Ovary (tissue), 9 donors: ENCODE data around the gene KRT31. TPM values are rescaled to one million over a fixed set of nuclear protein-coding genes. Genes with fewer than 3 reads are reported as not detected.

ENCODE experiments used
- DNase-seq, 5 donors: peaks; one replicate each; pipeline ENCODE4 v3.0.0-alpha.2; 2019 to 2020
- H3K27ac ChIP-seq, 2 donors: fragments of 200-600 bp; one replicate each; pipeline versions ENCODE4 v1.5.1 to v1.8.0; 2019 to 2022
- H3K27me3 ChIP-seq: fragments of 200-600 bp; one replicate; pipeline ENCODE4 v1.8.0; 2022
- H3K36me3 ChIP-seq: fragments of 200-600 bp; sonication (generic); one replicate; pipeline ENCODE4 v1.5.1; 2019
- H3K4me1 ChIP-seq: one replicate; pipeline ENCODE4 v1.8.1; 2013; ENCODE audit warnings: mild to moderate bottlenecking, moderate library complexity; ENCODE audit not compliant: insufficient read depth
- H3K4me3 ChIP-seq: fragments of 200-600 bp; sonication (generic); one replicate; pipeline ENCODE4 v1.5.1; 2017
- H3K9me3 ChIP-seq, 2 donors: fragments of 200-600 bp in 1 of 2; sonication (generic) in 1 of 2; one replicate each; pipeline versions ENCODE4 v1.5.1 to v1.8.1; 2013 to 2019; ENCODE audit warnings: mild to moderate bottlenecking in 1 of 2, moderate library complexity in 1 of 2
- EP300 ChIP-seq: sonication (generic); formaldehyde crosslinking; IDR thresholded peaks from one replicate; pipeline ENCODE4 v1.6.1; 2017; ENCODE audit warnings: antibody characterized with exemption
- POLR2A ChIP-seq: fragments of 450-650 bp; IDR thresholded peaks from one replicate; pipeline ENCODE4 v1.6.1; 2017; ENCODE audit warnings: antibody characterized with exemption, mild to moderate bottlenecking, moderate library complexity
- whole genome bisulfite sequencing, 3 donors: extraction: QIAGEN DNeasy Blood & Tissue Kit in 1 of 3; methylation state at CpG; one replicate each; pipeline versions ENCODE4 v1.1.5 to v1.1.7; 2013 to 2017; 5-methylcytosine and 5-hydroxymethylcytosine counted together
- intact Hi-C, 4 donors: fragments of 100-400 bp; cut with DNase I; formaldehyde crosslinking; loops; one replicate each; pipeline versions ENCODE4 v1.11.0 to v1.15.1; 2022 to 2023
- polyA plus RNA-seq, 2 donors: library from polyadenylated mRNA; stranded (reverse); fragments of 200-250 nt in 1 of 2; fragments of 350-450 nt in 1 of 2; fragmentation: Illumina TruSeq in 1 of 2; extraction: RNeasy Lipid Tissue Mini Kit (QIAGEN cat#74804) in 1 of 2; gene quantifications; one replicate each; pipeline ENCODE4 v1.2.3, GENCODE V29; 2013 to 2014
- total RNA-seq, 7 donors: library from RNA; depleted of rRNA in 2 of 7; stranded (reverse); fragments of >200 nt in 2 of 7; fragmentation: NEBNext Ultra II Directional in 3 of 7; extraction: Animal tissue kit (Norgen Biotek cat#: 25700) in 3 of 7; gene quantifications; one replicate each; pipeline versions ENCODE4 v1.1.0 to v1.2.4, GENCODE V29; 2016 to 2023
- TF ChIP-seq, protein P1 (sequence below), 3 donors: fragments of 450-650 bp in 2 of 3; fragments of 200-600 bp in 1 of 3; IDR thresholded peaks; one replicate each; pipeline versions ENCODE4 v1.5.1 to v1.8.0; 2016 to 2022; ENCODE audit warnings: antibody characterized with exemption in 3 of 3, mild to moderate bottlenecking in 1 of 3
- donor health status: DM: no; HTN: no; CAD: no; lungs with moderate emphysema.
- donor health status: DM: no; HTN: no; CAD: no.
- donor health status: Bipolar disorder and iron deficiency.
- donor health status: DM: yes; HTN: yes; CAD: no.
- donor health status: DM: no; HTN: no; CAD: no.
- donor health status: DM: yes; HTN: yes; CAD: no.

Gene KRT31
- total and polyA plus RNA-seq, 9 donors: not detected

GRCh38 chr17:41417127-41417526 lies 19.7 kb upstream of the KRT31 start:
- H3K27ac ChIP-seq: no peak overlapping the region

GRCh38 chr17:41416479-41416878 lies 19.1 kb upstream of the KRT31 start:
- peak overlapping the region in 1 of 2 donors; percentile 9 for H3K27ac ChIP-seq
- intact Hi-C loops: loop anchor here in 2 of 4 donors (10.0 kb wide), 1 partner anchor 108 kb away; the partner anchor contains the start of gene KRT19 (in 2 of the 2)
- H3K4me3 ChIP-seq: no peak overlapping the region
- no peaks in the 10 kb centered on the region for H3K36me3 ChIP-seq
- no peaks in the 10 kb centered on the region for H3K9me3 ChIP-seq
- H3K4me1 ChIP-seq: peaks cover 36% of the 10 kb centered on the region
- TF ChIP-seq POLR2A (no peak), EP300 (no peak)
- TF ChIP-seq, protein P1, sequence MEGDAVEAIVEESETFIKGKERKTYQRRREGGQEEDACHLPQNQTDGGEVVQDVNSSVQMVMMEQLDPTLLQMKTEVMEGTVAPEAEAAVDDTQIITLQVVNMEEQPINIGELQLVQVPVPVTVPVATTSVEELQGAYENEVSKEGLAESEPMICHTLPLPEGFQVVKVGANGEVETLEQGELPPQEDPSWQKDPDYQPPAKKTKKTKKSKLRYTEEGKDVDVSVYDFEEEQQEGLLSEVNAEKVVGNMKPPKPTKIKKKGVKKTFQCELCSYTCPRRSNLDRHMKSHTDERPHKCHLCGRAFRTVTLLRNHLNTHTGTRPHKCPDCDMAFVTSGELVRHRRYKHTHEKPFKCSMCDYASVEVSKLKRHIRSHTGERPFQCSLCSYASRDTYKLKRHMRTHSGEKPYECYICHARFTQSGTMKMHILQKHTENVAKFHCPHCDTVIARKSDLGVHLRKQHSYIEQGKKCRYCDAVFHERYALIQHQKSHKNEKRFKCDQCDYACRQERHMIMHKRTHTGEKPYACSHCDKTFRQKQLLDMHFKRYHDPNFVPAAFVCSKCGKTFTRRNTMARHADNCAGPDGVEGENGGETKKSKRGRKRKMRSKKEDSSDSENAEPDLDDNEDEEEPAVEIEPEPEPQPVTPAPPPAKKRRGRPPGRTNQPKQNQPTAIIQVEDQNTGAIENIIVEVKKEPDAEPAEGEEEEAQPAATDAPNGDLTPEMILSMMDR (IDR thresholded peaks at IDR 0.05): no peak
- H3K27me3 ChIP-seq: no peaks in the 10 kb centered on the region
- DNase-seq: no peak
- WGBS, 3 donors: 27 to 48% (median 39%) methylated on average over 5 of the region's 5 CpGs

More at GRCh38 chr17:41417127-41417526, 19.7 kb upstream of the KRT31 start:
- TF ChIP-seq, protein P1 (IDR thresholded peaks at IDR 0.05): no peak
- TF ChIP-seq POLR2A (no peak), EP300 (no peak)
- H3K4me1 ChIP-seq: peaks cover 36% of the 10 kb centered on the region
- no peaks in the 10 kb centered on the region for H3K9me3 ChIP-seq
- 88 to 98% (median 92%) methylated on average over 6 of the region's 6 CpGs for WGBS, 3 donors
- intact Hi-C loops: loop anchor here in 2 of 4 donors (10.0 kb wide), 1 partner anchor 108 kb away; the partner anchor contains the start of gene KRT19 (in 2 of the 2)
- no peak overlapping the region for H3K4me3 ChIP-seq
- no peaks in the 10 kb centered on the region for H3K36me3 ChIP-seq
- DNase-seq: no peak
- no peaks in the 10 kb centered on the region for H3K27me3 ChIP-seq

GRCh38 chr17:41415833-41416335 lies 18.5 kb upstream of the KRT31 start:
- Histone ChIP-seq H3K9me3 (no peaks in the 10 kb centered on the region), H3K36me3 (no peaks in the 10 kb centered on the region), H3K4me1 (peaks cover 36% of the 10 kb centered on the region), H3K4me3 (no peak overlapping the region), H3K27ac (peak overlapping the region in 1 of 2 donors; percentile 9), H3K27me3 (no peaks in the 10 kb centered on the region)
- WGBS, 3 donors: 8 to 17% (median 9%) methylated on average over 3 of the region's 3 CpGs
- TF ChIP-seq, protein P1 (IDR thresholded peaks at IDR 0.05): no peak
- no peak for TF ChIP-seq EP300
- no peak for TF ChIP-seq POLR2A
- peak; percentile 72 to 85 (median 77) for DNase-seq
- intact Hi-C loops: loop anchor here in 2 of 4 donors (10.0 kb wide), 1 partner anchor 109 kb away; the partner anchor contains the start of gene KRT19 (in 2 of the 2)

GRCh38 chr17:41415411-41415810 lies 18.0 kb upstream of the KRT31 start:
- Histone ChIP-seq H3K4me3 (no peak overlapping the region), H3K27me3 (no peaks in the 10 kb centered on the region), H3K9me3 (no peaks in the 10 kb centered on the region), H3K4me1 (peaks cover 36% of the 10 kb centered on the region), H3K27ac (peak overlapping the region in 1 of 2 donors; percentile 45), H3K36me3 (no peaks in the 10 kb centered on the region)
- intact Hi-C loops: loop anchor here in 2 of 4 donors (10.0 kb wide), 1 partner anchor 109 kb away; the partner anchor contains the start of gene KRT19 (in 2 of the 2)
- TF ChIP-seq, protein P1 (IDR thresholded peaks at IDR 0.05): no peak
- TF ChIP-seq POLR2A (no peak), EP300 (no peak)
- 8 to 12% (median 9%) methylated on average over 4 of the region's 4 CpGs for WGBS, 3 donors
- DNase-seq: no peak
